ENCODE data around the gene C13orf46. TPM values are rescaled to one million over a fixed set of nuclear protein-coding genes. Genes with fewer than 3 reads are reported as not detected.
"Not testable (repeated sequence)": the region's sequence is repeated elsewhere in the genome, so short reads cannot be mapped to it uniquely, and the experiment has no call there.

The C13orf46 gene
- 0.16 TPM for total RNA-seq

DNA sequence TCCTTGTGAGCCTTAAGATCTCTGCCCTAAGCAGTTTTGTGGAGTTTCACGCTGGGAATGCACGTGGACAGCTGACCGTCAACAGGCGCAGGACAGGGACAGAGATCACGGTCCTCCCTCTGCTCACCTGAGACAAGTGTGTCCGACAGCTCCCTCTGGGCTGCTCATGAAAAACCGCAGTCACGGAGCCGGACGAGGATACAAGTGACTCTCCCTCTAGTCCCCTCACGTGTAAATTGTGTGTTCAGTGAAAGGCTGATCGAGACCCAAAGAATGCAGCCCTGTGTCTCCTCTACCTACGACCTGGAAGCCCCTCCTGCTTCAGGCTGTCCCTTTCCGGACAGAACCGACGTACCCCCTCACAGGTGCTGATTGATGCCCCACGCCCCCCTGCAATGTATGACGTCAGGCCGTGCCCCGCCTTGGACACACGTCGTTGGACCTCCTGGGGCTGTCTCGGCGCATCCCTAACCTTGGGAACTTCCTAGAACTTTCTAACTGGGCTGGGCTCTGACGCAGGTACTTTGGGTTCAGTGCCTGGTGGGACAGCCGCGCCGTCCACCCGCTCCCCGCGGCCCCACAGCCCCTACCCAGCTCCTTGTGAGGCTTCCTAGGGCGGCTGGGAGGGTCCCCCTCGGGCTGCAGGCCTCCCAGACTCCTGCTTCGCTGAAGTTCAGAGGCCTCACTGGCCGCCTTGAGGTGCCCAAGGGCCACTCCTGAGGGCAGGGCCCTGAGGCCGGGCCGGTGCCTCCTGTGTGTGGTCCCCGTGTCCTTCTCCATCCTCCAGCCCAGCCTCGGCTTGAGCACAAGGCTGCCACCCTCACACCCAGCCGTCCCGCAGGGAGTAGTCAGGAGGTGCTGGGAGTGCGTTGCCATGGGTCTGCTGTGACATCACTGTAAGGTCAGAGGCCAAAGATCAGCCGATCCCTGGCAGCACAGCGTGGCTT, at the start of gene C13orf46:
TSS of gene C13orf46 (minus strand) at position 859 of the 947 bp plus-strand sequence. CDS start at position 780, 79 bp downstream.
- no peak for DNase-seq

- DNase-seq: no peak
Observed at GRCh38 chr13:114022876-114023275, 49.0 kb upstream of the C13orf46 start.

DNA sequence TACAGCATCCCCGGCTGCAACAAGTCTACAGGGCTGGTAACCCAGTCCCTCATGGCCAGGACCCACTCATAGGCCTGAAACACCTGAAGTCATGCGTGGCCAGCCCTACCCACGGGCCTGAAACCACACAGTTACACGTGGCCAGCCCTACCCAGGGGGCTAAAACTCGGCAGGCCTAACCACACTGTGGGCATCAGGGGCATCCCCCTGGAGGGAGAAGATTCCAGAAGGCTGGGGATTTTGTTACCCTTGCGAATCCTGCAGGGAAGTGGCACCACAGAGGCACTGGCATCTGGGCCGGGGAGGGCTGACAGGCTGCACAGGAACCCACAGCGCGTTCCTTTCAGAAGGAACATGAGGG, 48.4 kb upstream of the C13orf46 start:
- no peak for DNase-seq

- peak; percentile 31 for DNase-seq
Observed at GRCh38 chr13:114021464-114022308, 47.8 kb upstream of the C13orf46 start.

DNA sequence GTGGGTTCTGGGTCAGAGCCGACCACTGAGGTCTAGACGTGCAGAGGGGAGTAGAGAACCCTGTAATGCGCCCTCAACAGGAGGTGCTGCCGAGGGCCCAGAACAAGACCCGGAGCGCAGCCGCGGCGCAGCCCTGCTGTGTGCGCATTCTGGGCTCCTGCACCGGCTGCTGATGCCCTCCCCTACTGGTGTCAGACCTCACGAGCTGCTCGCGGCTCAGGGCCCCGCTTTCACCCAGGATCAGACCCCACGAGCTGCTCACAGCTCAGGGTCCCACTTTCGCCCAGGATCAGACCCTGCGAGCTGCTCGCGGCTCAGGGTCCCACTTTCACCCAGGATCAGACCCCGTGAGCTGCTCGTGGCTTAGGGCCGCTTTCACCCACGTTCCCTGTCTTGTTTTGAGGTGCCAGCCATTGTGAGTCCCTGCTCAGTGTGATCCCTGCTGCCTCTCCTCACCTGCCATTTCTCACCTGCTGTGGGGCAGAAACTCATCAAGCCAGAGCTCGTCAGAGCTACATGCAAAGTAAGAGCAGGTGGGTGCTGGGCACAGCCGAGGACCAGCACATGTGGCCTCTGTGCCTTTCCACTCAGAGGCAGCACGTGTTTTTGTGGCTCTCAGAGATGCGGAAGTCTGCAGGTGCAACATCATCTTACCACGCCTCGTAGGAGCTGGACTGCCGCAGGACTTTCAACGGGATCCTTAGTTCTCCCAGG, 47.0 kb upstream of the C13orf46 start:
- DNase-seq: no peak

DNA sequence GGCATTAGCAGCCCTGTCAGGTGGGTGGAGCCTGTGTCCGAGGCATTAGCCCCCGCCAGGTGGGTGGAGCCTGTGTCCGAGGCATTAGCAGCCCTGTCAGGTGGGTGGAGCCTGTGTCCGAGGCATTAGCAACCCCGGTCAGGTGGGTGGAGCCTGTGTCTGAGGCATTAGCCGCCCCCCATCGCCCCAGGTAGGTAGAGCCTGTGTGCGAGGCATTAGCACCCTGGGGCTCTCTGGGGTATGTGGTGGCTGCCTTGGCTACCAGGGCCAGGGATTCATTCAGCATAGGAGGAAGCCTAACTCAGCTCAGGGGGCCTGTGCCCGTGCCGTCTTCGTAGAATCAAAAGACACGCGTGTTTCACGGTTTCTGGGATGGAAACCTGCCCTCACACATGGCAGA, 46.3 kb upstream of the C13orf46 start:
- DNase-seq: not testable (repeated sequence)

DNA sequence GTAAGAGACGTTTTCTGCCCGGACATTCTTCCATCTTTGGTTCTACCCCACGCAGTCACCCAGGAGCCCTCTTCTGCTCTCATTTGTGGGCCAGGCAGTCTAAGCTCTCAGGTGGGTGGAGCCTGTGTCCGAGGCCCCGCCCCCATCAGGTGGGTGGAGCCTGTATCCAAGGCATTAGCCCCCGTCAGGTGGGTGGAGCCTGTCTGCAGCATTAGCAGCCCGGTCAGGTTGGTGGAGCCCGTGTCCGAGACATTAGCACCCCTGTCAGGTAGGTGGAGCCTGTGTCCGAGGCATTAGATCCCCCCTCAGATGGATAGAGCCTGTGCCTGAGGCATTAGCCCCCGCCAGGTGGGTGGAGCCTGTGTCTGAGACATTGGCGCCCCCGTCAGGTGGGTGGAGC, 45.5 kb upstream of the C13orf46 start:
- DNase-seq: no peak

- DNase-seq: no peak
Observed at GRCh38 chr13:114018461-114019055, 44.7 kb upstream of the C13orf46 start.

DNA sequence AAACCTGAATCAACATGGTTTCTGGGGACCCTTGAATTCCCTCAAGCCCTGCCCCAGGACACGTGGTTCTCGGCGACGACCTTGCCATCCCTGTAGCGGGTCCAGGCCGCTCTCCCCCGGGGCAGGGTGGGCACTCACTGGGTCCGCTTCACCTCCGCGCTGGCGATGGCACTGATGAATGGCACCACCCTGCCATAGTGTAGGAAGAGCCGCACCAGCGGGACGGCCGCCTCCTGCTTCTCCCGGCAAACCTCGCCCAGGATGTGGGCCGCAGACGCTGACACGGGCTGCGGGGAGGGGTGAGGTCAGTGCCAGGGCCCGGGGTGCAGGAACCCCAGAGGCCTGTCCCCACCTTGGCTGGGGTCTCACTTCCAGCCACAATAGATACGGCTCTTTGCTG, 44.1 kb upstream of the C13orf46 start:
- DNase-seq: no peak

DNA sequence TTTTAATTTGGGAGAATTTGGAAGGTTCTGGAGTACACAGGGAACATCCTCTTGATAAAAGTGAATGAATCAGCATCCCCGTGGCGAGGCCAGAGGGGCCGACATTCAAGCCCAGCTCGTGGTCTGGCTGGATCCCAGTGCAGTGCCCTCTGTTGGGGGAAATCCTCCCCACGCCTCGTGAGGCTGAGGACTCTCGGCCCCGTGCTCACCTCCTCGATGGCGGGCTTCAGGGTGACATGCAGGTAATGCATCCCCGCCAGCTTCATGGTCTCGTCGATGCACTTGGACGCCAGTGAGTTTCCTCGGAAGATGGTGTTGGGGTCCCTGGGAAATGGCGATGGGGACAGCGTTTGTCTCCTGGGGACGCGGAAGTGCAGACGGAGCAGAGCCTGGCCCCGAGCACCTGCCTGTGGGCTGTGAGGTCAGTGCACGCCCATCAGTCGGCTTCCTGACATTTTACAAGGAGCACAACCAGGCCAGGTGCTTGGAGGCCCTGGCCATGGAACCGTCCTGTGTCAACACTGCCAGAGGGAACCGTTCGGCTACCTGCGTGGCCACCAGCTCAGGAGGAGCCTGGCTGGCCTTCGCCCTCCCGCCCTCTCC, 43.3 kb upstream of the C13orf46 start:
- DNase-seq: no peak

DNA sequence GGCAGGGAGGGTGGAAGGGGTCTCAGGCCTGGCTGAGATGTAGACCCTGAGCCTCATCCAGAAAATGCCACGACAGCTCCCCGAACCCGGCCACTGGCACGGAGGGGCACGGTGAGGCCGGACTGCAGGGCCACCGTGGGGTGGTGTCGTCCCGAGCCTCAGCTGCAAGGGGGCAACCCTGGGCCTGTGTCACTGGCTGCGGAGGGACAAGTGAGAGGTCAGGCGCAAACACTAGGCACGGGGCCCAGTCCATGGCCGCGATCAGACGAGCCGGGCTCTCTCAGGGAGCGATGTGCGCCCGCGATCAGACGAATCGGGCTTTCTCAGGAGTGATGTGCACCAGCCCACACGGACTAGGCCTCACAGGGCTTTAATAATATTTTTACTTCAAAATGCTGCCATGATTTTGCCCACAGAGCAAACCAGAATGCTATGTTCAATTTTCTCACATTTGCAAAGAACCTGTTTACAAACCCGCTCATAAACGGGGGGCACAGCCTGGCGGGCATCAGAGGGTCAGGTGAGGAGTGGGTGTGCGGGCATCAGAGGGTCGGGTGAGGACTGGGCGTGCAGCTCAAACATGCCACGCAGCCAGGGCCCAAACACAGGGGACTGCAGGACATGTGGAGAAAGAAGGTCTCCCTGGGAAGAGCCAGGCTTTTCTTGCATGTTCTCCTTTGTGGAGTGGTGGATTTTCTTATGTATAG, 42.6 kb upstream of the C13orf46 start:
- no peak for DNase-seq

GRCh38 chr13:114015969-114016295, 42.1 kb upstream of the C13orf46 start:
- DNase-seq: no peak

- no peak for DNase-seq
Observed at GRCh38 chr13:114015111-114015968, 41.5 kb upstream of the C13orf46 start.

DNA sequence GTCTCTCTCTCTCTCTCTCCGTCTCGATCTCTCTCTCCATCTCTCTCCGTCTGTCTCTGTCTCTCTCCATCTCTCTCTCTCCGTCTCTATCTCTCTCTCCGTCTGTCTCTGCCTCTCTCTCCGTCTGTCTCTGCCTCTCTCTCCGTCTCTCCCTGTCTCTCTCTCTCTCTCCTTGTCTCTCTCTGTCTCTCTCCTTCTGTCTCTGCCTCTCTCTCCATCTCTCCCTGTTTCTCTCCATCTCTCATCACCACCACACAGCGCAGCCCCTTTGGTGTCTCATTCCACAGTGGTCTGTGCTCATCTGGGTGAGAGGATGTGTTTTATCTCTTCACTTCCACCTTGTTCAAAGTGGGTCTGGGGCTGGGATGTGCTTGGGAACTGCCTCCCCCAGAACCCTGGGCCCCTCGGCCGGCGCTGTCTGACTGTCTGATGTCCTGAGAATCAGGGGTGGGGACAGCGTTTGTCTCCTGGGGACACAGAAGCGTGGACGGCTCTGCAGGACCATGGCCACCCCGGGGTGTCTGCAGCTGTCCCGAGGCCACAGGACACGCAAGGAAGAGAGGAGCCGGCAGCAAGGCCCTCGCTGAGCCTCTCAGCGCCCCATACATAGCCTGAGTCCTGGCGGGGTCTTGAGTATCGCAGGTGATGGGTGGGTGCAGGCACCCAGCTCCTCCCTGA, 40.2 kb upstream of the C13orf46 start:
- DNase-seq: no peak

DNA sequence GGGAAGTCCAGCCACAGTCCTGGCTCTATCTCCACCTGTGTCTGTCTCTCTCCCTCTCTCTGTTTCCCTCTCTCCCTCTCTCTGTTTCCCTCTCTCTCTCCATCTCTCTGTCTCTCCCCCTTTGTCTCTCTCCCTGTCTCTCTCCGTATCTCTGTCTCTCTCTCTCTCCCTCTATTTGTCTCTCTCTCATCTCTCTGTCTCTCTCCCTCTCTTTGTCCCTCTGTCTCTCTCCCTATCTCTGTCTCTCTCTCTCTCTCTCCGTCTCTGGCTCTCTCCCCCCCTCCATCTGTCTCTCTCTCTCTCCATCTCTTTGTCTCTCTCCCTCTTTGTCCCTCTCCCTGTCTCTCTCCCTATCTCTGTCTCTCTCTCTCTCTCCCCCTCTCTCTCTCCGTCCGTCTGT, 39.5 kb upstream of the C13orf46 start:
- no peak for DNase-seq

DNA sequence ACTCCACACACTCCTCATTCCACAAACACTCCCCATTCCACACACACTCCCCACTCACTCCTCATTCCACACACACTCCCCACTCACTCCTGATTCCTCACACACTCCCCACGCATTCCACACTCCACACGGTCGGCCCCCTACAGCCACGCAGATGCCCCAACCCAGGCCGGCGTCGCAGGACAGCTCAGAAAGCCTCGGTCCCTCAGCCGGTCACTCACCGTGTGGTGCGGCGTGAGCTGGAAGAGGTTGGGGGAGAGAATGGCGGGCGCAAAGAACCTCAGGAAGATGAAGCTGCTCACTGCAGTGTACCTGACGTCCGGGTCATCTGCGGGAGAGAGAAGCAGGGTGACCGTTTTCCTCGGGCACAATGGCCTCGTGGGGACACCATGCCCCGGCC, 39.0 kb upstream of the C13orf46 start:
- DNase-seq: no peak

DNA sequence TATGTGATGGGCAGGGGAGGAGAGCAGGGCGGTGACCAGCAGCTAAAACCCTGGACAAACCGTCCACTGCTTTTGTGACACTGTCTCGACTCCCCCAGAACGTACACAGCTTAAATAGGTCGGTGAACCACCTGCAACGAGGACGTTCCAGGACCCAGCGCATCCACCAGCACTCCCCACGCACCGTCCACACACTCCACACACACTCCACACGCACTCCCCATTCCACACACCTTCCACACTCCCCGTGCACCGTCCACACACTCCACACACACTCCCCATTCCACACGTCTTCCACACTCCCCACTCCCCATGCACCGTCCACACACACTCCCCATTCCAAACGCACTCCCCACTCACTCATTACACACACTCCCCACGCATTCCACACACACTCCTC, 38.3 kb upstream of the C13orf46 start:
- no peak for DNase-seq

- DNase-seq: no peak
Observed at GRCh38 chr13:114011226-114011625, 37.4 kb upstream of the C13orf46 start.

GRCh38 chr13:114010401-114011101, 36.7 kb upstream of the C13orf46 start:
- no peak for DNase-seq

All from occipital lobe (tissue), 2 donors.